ENCODE measurements around the gene MEDAG. TPM values are rescaled to one million over a fixed set of nuclear protein-coding genes. Genes with fewer than 3 reads are reported as not detected.

MEDAG gene
- polyA plus RNA-seq, 1 donor, result 6.6 TPM

- H3K4me1 ChIP-seq (ENCODE audit: control insufficient read depth, insufficient read depth, low read length), result no peaks in the 10 kb centered on the region
- WGBS (ENCODE audit: insufficient coverage, low lambda C conversion rate), result 20% methylated on average over 1 of the region's 10 CpGs
- no peak for DNase-seq
- H3K27me3 ChIP-seq (ENCODE audit: control insufficient read depth, insufficient read depth, low read length), result peaks cover 64% of the 10 kb centered on the region
- no peaks in the 10 kb centered on the region for H3K9me3 ChIP-seq (ENCODE audit: control insufficient read depth, low read depth, low read length)
- no peak overlapping the region for H3K4me3 ChIP-seq (ENCODE audit: low read length)
- H3K27ac ChIP-seq (ENCODE audit: low read length), result no peak overlapping the region
- H3K36me3 ChIP-seq (ENCODE audit: control insufficient read depth, insufficient read depth, low read length), result no peaks in the 10 kb centered on the region
Observed at GRCh38 chr13:30907121-30907861, 1.2 kb downstream of the MEDAG start.

GRCh38 chr13:30908416-30908980 lies 2.4 kb downstream of the MEDAG start:
- H3K4me1 ChIP-seq (ENCODE audit: control insufficient read depth, insufficient read depth, low read length), result no peaks in the 10 kb centered on the region
- DNase-seq, result no peak
- peaks cover 61% of the 10 kb centered on the region for H3K27me3 ChIP-seq (ENCODE audit: control insufficient read depth, insufficient read depth, low read length)
- WGBS (ENCODE audit: insufficient coverage, low lambda C conversion rate), result no CpG with 5 or more reads among the region's 5 CpGs
- no peaks in the 10 kb centered on the region for H3K9me3 ChIP-seq (ENCODE audit: control insufficient read depth, low read depth, low read length)
- no peaks in the 10 kb centered on the region for H3K36me3 ChIP-seq (ENCODE audit: control insufficient read depth, insufficient read depth, low read length)
- H3K27ac ChIP-seq (ENCODE audit: low read length), result no peak overlapping the region
- no peak overlapping the region for H3K4me3 ChIP-seq (ENCODE audit: low read length)

- WGBS (ENCODE audit: insufficient coverage, low lambda C conversion rate), result no CpG with 5 or more reads among the region's 3 CpGs
- Histone ChIP-seq H3K4me1 (ENCODE audit: control insufficient read depth, insufficient read depth, low read length) (no peaks in the 10 kb centered on the region), H3K36me3 (ENCODE audit: control insufficient read depth, insufficient read depth, low read length) (no peaks in the 10 kb centered on the region), H3K27ac (ENCODE audit: low read length) (no peak overlapping the region), H3K4me3 (ENCODE audit: low read length) (no peak overlapping the region), H3K9me3 (ENCODE audit: control insufficient read depth, low read depth, low read length) (no peaks in the 10 kb centered on the region), H3K27me3 (ENCODE audit: control insufficient read depth, insufficient read depth, low read length) (peaks cover 43% of the 10 kb centered on the region)
- DNase-seq, result no peak
Observed at GRCh38 chr13:30910676-30911075, 4.6 kb downstream of the MEDAG start.

GRCh38 chr13:30915691-30916541 lies 9.8 kb downstream of the MEDAG start:
- Histone ChIP-seq H3K4me1 (ENCODE audit: control insufficient read depth, insufficient read depth, low read length) (no peaks in the 10 kb centered on the region), H3K27ac (ENCODE audit: low read length) (no peak overlapping the region), H3K9me3 (ENCODE audit: control insufficient read depth, low read depth, low read length) (no peaks in the 10 kb centered on the region), H3K36me3 (ENCODE audit: control insufficient read depth, insufficient read depth, low read length) (no peaks in the 10 kb centered on the region), H3K27me3 (ENCODE audit: control insufficient read depth, insufficient read depth, low read length) (peaks cover 20% of the 10 kb centered on the region), H3K4me3 (ENCODE audit: low read length) (no peak overlapping the region)
- no CpG with 5 or more reads among the region's 19 CpGs for WGBS (ENCODE audit: insufficient coverage, low lambda C conversion rate)
- DNase-seq, result no peak

GRCh38 chr13:30916991-30917390 lies 10.9 kb downstream of the MEDAG start:
- H3K27me3 ChIP-seq (ENCODE audit: control insufficient read depth, insufficient read depth, low read length), result peaks cover 15% of the 10 kb centered on the region
- H3K27ac ChIP-seq (ENCODE audit: low read length), result no peak overlapping the region
- H3K36me3 ChIP-seq (ENCODE audit: control insufficient read depth, insufficient read depth, low read length), result no peaks in the 10 kb centered on the region
- H3K4me1 ChIP-seq (ENCODE audit: control insufficient read depth, insufficient read depth, low read length), result no peaks in the 10 kb centered on the region
- no peak overlapping the region for H3K4me3 ChIP-seq (ENCODE audit: low read length)
- no peaks in the 10 kb centered on the region for H3K9me3 ChIP-seq (ENCODE audit: control insufficient read depth, low read depth, low read length)
- WGBS (ENCODE audit: insufficient coverage, low lambda C conversion rate), result 100% methylated on average over 1 of the region's 6 CpGs
- no peak for DNase-seq

- no peak overlapping the region for H3K4me3 ChIP-seq (ENCODE audit: low read length)
- H3K27ac ChIP-seq (ENCODE audit: low read length), result no peak overlapping the region
- H3K9me3 ChIP-seq (ENCODE audit: control insufficient read depth, low read depth, low read length), result no peaks in the 10 kb centered on the region
- H3K4me1 ChIP-seq (ENCODE audit: control insufficient read depth, insufficient read depth, low read length), result no peaks in the 10 kb centered on the region
- DNase-seq, result no peak
- no peaks in the 10 kb centered on the region for H3K36me3 ChIP-seq (ENCODE audit: control insufficient read depth, insufficient read depth, low read length)
- WGBS (ENCODE audit: insufficient coverage, low lambda C conversion rate), result 88% methylated on average over 3 of the region's 6 CpGs
- peaks cover 20% of the 10 kb centered on the region for H3K27me3 ChIP-seq (ENCODE audit: control insufficient read depth, insufficient read depth, low read length)
Observed at GRCh38 chr13:30918662-30919405, 12.8 kb downstream of the MEDAG start.

- Histone ChIP-seq H3K36me3 (ENCODE audit: control insufficient read depth, insufficient read depth, low read length) (no peaks in the 10 kb centered on the region), H3K9me3 (ENCODE audit: control insufficient read depth, low read depth, low read length) (no peaks in the 10 kb centered on the region), H3K4me3 (ENCODE audit: low read length) (no peak overlapping the region), H3K27ac (ENCODE audit: low read length) (no peak overlapping the region), H3K27me3 (ENCODE audit: control insufficient read depth, insufficient read depth, low read length) (peaks cover 16% of the 10 kb centered on the region), H3K4me1 (ENCODE audit: control insufficient read depth, insufficient read depth, low read length) (no peaks in the 10 kb centered on the region)
- no peak for DNase-seq
- WGBS (ENCODE audit: insufficient coverage, low lambda C conversion rate), result no CpG with 5 or more reads among the region's 5 CpGs
Observed at GRCh38 chr13:30920162-30920909, 14.3 kb downstream of the MEDAG start.

- Histone ChIP-seq H3K27me3 (ENCODE audit: control insufficient read depth, insufficient read depth, low read length) (peaks cover 8% of the 10 kb centered on the region), H3K9me3 (ENCODE audit: control insufficient read depth, low read depth, low read length) (no peaks in the 10 kb centered on the region), H3K27ac (ENCODE audit: low read length) (no peak overlapping the region), H3K4me3 (ENCODE audit: low read length) (no peak overlapping the region), H3K4me1 (ENCODE audit: control insufficient read depth, insufficient read depth, low read length) (no peaks in the 10 kb centered on the region), H3K36me3 (ENCODE audit: control insufficient read depth, insufficient read depth, low read length) (no peaks in the 10 kb centered on the region)
- WGBS (ENCODE audit: insufficient coverage, low lambda C conversion rate), result no CpG with 5 or more reads among the region's 1 CpG
- no peak for DNase-seq
Observed at GRCh38 chr13:30923418-30923817, 17.3 kb downstream of the MEDAG start.

GRCh38 chr13:30924721-30925120 lies 18.6 kb downstream of the MEDAG start:
- WGBS (ENCODE audit: insufficient coverage, low lambda C conversion rate), result 86% methylated on average over 1 of the region's 3 CpGs

More at GRCh38 chr13:30924721-30925120, 18.6 kb downstream of the MEDAG start:
- Histone ChIP-seq H3K4me1 (ENCODE audit: control insufficient read depth, insufficient read depth, low read length) (no peaks in the 10 kb centered on the region), H3K4me3 (ENCODE audit: low read length) (no peak overlapping the region), H3K36me3 (ENCODE audit: control insufficient read depth, insufficient read depth, low read length) (no peaks in the 10 kb centered on the region), H3K27me3 (ENCODE audit: control insufficient read depth, insufficient read depth, low read length) (peaks cover 8% of the 10 kb centered on the region), H3K9me3 (ENCODE audit: control insufficient read depth, low read depth, low read length) (no peaks in the 10 kb centered on the region), H3K27ac (ENCODE audit: low read length) (no peak overlapping the region)
- DNase-seq, result no peak
